GM11168 (cell line): Measurements from ENCODE around the gene DDX50.
"Not testable (repeated sequence)": the region's sequence is repeated elsewhere in the genome, so short reads cannot be mapped to it uniquely, and the experiment has no call there.

Experiments
- in situ Hi-C: fragments of 300-500 bp; cut with MboI; formaldehyde crosslinking; loops from one replicate; pipeline ENCODE4 v1.12.0; 2022; ENCODE audit warnings: low sequenced_read_pairs; ENCODE audit not compliant: unreplicated experiment

DDX50 gene

DNA sequence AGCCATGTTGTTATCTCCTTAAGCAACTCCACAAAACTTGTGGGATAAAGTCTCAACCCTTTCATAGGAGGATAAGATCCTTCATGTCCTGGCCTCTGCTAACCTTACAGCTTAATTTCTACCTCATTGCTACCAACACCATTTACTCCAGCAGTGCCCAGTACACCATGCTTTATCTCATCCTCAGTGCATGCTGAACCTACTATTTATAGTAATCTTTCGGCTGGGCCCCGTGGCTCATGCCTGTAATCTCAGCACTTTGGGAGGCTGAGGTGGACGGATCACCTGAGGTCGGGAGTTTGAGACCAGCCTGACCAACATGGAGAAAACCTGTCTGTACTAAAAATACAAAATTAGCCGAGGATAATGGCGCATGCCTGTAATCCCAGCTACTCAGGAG lies 78.6 kb downstream of the DDX50 start:
- in situ Hi-C loops, result not testable (repeated sequence)

DNA sequence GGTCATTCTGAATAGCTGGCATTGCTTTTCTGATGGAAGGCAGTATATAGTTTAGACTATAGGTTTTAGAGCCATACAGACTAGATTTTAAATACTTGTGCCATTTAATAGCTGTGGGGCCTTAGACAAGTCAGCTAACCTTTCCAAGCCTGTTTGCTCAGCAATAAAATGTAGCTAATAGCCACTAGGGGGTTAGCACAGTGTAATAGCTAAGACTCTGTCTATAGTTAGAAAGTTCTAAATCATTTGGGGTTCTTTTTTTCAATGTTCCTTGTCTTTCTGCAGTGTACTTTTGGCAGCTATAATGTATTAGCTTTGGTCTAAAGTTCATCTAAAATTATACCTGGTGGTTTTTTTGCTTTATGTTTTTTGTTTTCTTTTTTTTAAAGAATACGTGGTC lies 80.0 kb downstream of the DDX50 start:
- in situ Hi-C loops, result no loop called here

GRCh38 chr10:68982389-68982788 lies 81.3 kb downstream of the DDX50 start:
- in situ Hi-C loops, result no loop called here

GRCh38 chr10:68987611-68988010 lies 86.5 kb downstream of the DDX50 start:
- in situ Hi-C loops, result no loop called here

DNA sequence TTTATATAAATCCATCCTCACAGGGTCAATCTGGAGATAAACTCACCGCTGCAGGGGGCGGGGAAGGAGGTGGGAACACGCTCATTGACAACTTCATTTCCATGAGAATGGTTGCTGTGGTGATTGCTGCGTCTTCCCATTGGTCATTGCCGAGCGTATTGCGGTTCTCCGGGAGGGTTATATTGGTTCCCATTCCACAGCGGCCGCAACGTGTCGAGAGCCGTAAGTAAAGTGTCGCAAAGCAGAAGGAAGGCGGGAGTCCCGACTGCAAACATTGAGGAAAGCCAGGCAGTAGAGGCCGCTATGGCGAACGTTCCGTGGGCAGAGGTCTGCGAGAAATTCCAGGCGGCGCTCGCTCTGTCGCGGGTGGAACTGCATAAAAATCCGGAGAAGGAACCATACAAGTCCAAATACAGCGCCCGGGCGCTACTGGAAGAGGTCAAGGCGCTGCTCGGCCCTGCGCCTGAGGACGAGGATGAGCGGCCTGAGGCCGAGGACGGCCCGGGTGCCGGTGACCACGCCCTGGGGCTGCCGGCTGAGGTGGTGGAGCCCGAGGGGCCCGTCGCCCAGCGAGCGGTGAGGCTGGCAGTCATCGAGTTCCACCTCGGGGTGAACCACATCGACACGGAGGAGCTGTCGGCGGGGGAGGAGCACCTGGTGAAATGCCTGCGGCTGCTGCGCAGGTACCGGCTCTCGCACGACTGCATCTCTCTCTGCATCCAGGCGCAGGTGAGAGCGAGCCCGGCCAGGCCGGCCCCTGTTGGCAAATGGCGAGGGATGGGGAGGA lies 87.6 kb downstream of the DDX50 start, which contains the start of gene KIFBP:
Gene KIFBP, plus strand, starts transcription at position 274 of the 787 bp plus-strand sequence. Its CDS starts 30 bp downstream, at position 304.
- in situ Hi-C loops, result no loop called here

- in situ Hi-C loops, result no loop called here
Measured at GRCh38 chr10:68989317-68989990, 88.3 kb downstream of the DDX50 start.

- in situ Hi-C loops, result no loop called here
Measured at GRCh38 chr10:68992636-68993440, 91.7 kb downstream of the DDX50 start.
